GM23338 (cell line): ENCODE results near the gene CERK. TPM values are rescaled to one million over a fixed set of nuclear protein-coding genes. Genes with fewer than 3 reads are reported as not detected.

ENCODE experiments used
- ATAC-seq: fragments of 200-7000 bp; cut with Tn5 transposase; 3 replicates; pipeline ENCODE4 v1.9.1; 2020
- DNase-seq: peaks from one replicate; pipeline ENCODE4 v3.0.0-alpha.2; 2015; ENCODE audit warnings: low spot score
- H2AFZ ChIP-seq: fragments of 200-600 bp; sonication (generic); 2 replicates; pipeline ENCODE4 v1.8.0; 2016; ENCODE audit warnings: antibody characterized with exemption, mild to moderate bottlenecking, moderate library complexity
- H3F3A ChIP-seq: fragments of 200-600 bp; sonication (generic); replicated peaks from 2 replicates; pipeline ENCODE4 v1.8.0; 2017; ENCODE audit warnings: antibody characterized with exemption, mixed run types, low read depth
- H3K27ac ChIP-seq: fragments of 200-600 bp; sonication (generic); 2 replicates; pipeline ENCODE4 v1.6.1; 2016; ENCODE audit warnings: low read depth
- H3K27me3 ChIP-seq: fragments of 200-600 bp; sonication (generic); 2 replicates; pipeline ENCODE4 v1.8.0; 2016; ENCODE audit warnings: mild to moderate bottlenecking, mixed run types, moderate library complexity; ENCODE audit not compliant: insufficient read depth
- H3K36me3 ChIP-seq: fragments of 200-600 bp; sonication (generic); 2 replicates; pipeline ENCODE4 v1.8.0; 2016; ENCODE audit warnings: mild to moderate bottlenecking; ENCODE audit not compliant: insufficient read depth
- H3K4me1 ChIP-seq: fragments of 200-600 bp; sonication (generic); 2 replicates; pipeline ENCODE4 v1.8.0; 2016; ENCODE audit warnings: mild to moderate bottlenecking, moderate library complexity; ENCODE audit not compliant: insufficient read depth
- H3K4me2 ChIP-seq: fragments of 200-600 bp; sonication (generic); 2 replicates; pipeline ENCODE4 v1.7.1; 2017; ENCODE audit warnings: mixed run types
- H3K4me3 ChIP-seq: fragments of 200-600 bp; sonication (generic); 2 replicates; pipeline ENCODE4 v1.6.1; 2016; ENCODE audit warnings: mixed run types
- H3K79me2 ChIP-seq: fragments of 200-600 bp; sonication (generic); replicated peaks from 2 replicates; pipeline ENCODE4 v1.8.0; 2017; ENCODE audit warnings: mild to moderate bottlenecking; ENCODE audit not compliant: insufficient read depth
- H3K9me2 ChIP-seq: fragments of 200-600 bp; sonication (generic); 2 replicates; pipeline ENCODE4 v1.8.0; 2017; ENCODE audit not compliant: insufficient read depth
- H4K20me1 ChIP-seq: fragments of 200-600 bp; sonication (generic); replicated peaks from 2 replicates; pipeline ENCODE4 v1.8.0; 2017; ENCODE audit warnings: mild to moderate bottlenecking; ENCODE audit not compliant: insufficient read depth
- H3K27ac Mint-ChIP-seq: 2 replicates; pipeline ENCODE4 v1.8.0; 2020; ENCODE audit warnings: inconsistent platforms, mild to moderate bottlenecking, moderate library complexity, mixed read lengths
- H3K27me3 Mint-ChIP-seq: 3 replicates; pipeline ENCODE4 v1.8.0; 2022; ENCODE audit warnings: low read depth, mild to moderate bottlenecking, moderate library complexity, mixed read lengths, inconsistent platforms; ENCODE audit not compliant: insufficient read depth, poor library complexity
- H3K36me3 Mint-ChIP-seq: 3 replicates; pipeline ENCODE4 v1.8.0; 2021; ENCODE audit warnings: low read depth, mild to moderate bottlenecking, inconsistent platforms, moderate library complexity, mixed read lengths
- H3K4me1 Mint-ChIP-seq: 3 replicates; pipeline ENCODE4 v1.8.0; 2020; ENCODE audit warnings: mild to moderate bottlenecking, inconsistent platforms, mixed read lengths
- H3K4me3 Mint-ChIP-seq: 3 replicates; pipeline ENCODE4 v1.8.0; 2021; ENCODE audit warnings: moderate library complexity, mild to moderate bottlenecking, inconsistent platforms, mixed read lengths
- H3K9me3 Mint-ChIP-seq: 3 replicates; pipeline ENCODE4 v1.8.0; 2020; ENCODE audit warnings: moderate library complexity, mild to moderate bottlenecking, inconsistent platforms, mixed read lengths
- NANOG ChIP-seq: IDR thresholded peaks from 2 replicates; pipeline ENCODE4 v1.6.1; 2016; ENCODE audit warnings: antibody characterized with exemption, borderline replicate concordance
- ZNF331 ChIP-seq: fragments of 250-450 bp; sonication (Bioruptor Pico); IDR thresholded peaks from 2 replicates; pipeline ENCODE4 v1.5.0; 2020; ENCODE audit warnings: low read depth, mild to moderate bottlenecking, moderate library complexity
- ZNF462 ChIP-seq: fragments of 250-450 bp; sonication (Bioruptor Pico); IDR thresholded peaks from 2 replicates; pipeline ENCODE4 v1.5.0; 2020; ENCODE audit warnings: mild to moderate bottlenecking, moderate library complexity
- polyA plus RNA-seq: library from polyadenylated mRNA; unstranded; fragments of >200 nt; fragmentation: Nextera tagmentation; extraction: Ambion mirVana; gene quantifications from 2 replicates; pipeline ENCODE4 v1.2.1, GENCODE V29; 2016
- total RNA-seq: library from RNA; depleted of rRNA; stranded (reverse); fragments of >200 nt; shearing (Covaris generic); gene quantifications from 2 replicates; pipeline ENCODE4 v1.2.3, GENCODE V29; 2014
- TF ChIP-seq, protein P1 (sequence below): IDR thresholded peaks from one replicate; pipeline ENCODE4 v1.6.1; 2018; ENCODE audit warnings: antibody characterized with exemption; ENCODE audit not compliant: unreplicated experiment

Gene CERK
- total and polyA plus RNA-seq, 2 experiments from 2014 or later, result 12.7 to 62.9 TPM

GRCh38 chr22:46676881-46677280, 61.2 kb downstream of the CERK start (continued):
- TF ChIP-seq ZNF462 (CRISPR knock-in tag), result no peak
- TF ChIP-seq, protein P1, sequence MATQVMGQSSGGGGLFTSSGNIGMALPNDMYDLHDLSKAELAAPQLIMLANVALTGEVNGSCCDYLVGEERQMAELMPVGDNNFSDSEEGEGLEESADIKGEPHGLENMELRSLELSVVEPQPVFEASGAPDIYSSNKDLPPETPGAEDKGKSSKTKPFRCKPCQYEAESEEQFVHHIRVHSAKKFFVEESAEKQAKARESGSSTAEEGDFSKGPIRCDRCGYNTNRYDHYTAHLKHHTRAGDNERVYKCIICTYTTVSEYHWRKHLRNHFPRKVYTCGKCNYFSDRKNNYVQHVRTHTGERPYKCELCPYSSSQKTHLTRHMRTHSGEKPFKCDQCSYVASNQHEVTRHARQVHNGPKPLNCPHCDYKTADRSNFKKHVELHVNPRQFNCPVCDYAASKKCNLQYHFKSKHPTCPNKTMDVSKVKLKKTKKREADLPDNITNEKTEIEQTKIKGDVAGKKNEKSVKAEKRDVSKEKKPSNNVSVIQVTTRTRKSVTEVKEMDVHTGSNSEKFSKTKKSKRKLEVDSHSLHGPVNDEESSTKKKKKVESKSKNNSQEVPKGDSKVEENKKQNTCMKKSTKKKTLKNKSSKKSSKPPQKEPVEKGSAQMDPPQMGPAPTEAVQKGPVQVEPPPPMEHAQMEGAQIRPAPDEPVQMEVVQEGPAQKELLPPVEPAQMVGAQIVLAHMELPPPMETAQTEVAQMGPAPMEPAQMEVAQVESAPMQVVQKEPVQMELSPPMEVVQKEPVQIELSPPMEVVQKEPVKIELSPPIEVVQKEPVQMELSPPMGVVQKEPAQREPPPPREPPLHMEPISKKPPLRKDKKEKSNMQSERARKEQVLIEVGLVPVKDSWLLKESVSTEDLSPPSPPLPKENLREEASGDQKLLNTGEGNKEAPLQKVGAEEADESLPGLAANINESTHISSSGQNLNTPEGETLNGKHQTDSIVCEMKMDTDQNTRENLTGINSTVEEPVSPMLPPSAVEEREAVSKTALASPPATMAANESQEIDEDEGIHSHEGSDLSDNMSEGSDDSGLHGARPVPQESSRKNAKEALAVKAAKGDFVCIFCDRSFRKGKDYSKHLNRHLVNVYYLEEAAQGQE, result no peak

GRCh38 chr22:46676479-46676878, 61.6 kb downstream of the CERK start:
- no peak overlapping the region for H3K27ac Mint-ChIP-seq
- no peaks in the 10 kb centered on the region for H3K9me3 Mint-ChIP-seq
- Histone ChIP-seq H3F3A (no peaks in the 10 kb centered on the region), H3K4me3 (no peak overlapping the region), H3K36me3 (no peaks in the 10 kb centered on the region), H4K20me1 (no peaks in the 10 kb centered on the region), H3K79me2 (no peaks in the 10 kb centered on the region), H2AFZ (no peak overlapping the region), H3K27ac (no peak overlapping the region), H3K27me3 (no peaks in the 10 kb centered on the region), H3K4me1 (no peaks in the 10 kb centered on the region), H3K9me2 (no peaks in the 10 kb centered on the region), H3K4me2 (no peak overlapping the region)
- no peaks in the 10 kb centered on the region for H3K36me3 Mint-ChIP-seq
- TF ChIP-seq ZNF331 (no peak), NANOG (no peak)
- TF ChIP-seq, protein P1, result no peak
- peaks cover 8% of the 10 kb centered on the region for H3K27me3 Mint-ChIP-seq
- no peak for DNase-seq
- H3K4me1 Mint-ChIP-seq, result no peaks in the 10 kb centered on the region
- H3K4me3 Mint-ChIP-seq, result no peak overlapping the region
- ATAC-seq, result no peak
